ENCODE measurements around the gene TMEM244.
"Not testable (repeated sequence)": the region's sequence is repeated elsewhere in the genome, so short reads cannot be mapped to it uniquely, and the experiment has no call there.

The TMEM244 gene

GRCh38 chr6:129866688-129867087 is 5.6 kb upstream of the TMEM244 start:
- DNase-seq (ENCODE audit: low spot score), result no peak

GRCh38 chr6:129866256-129866655 is 5.1 kb upstream of the TMEM244 start:
- no peak for DNase-seq (ENCODE audit: low spot score)

- no peak for DNase-seq (ENCODE audit: low spot score)
Observed at GRCh38 chr6:129865013-129865412, 3.9 kb upstream of the TMEM244 start.

GRCh38 chr6:129863664-129864063 is 2.5 kb upstream of the TMEM244 start:
- no peak for DNase-seq (ENCODE audit: low spot score)

- DNase-seq (ENCODE audit: low spot score), result no peak
Observed at GRCh38 chr6:129859524-129859923, 1.6 kb downstream of the TMEM244 start.

- no peak for DNase-seq (ENCODE audit: low spot score)
Observed at GRCh38 chr6:129857838-129858237, 3.3 kb downstream of the TMEM244 start.

GRCh38 chr6:129853996-129854711 is 7.0 kb downstream of the TMEM244 start:
- DNase-seq (ENCODE audit: low spot score), result no peak

- no peak for DNase-seq (ENCODE audit: low spot score)
Observed at GRCh38 chr6:129852257-129852858, 8.8 kb downstream of the TMEM244 start.

- no peak for DNase-seq (ENCODE audit: low spot score)
Observed at GRCh38 chr6:129849456-129849855, 11.7 kb downstream of the TMEM244 start.

- no peak for DNase-seq (ENCODE audit: low spot score)
Observed at GRCh38 chr6:129846761-129847160, 14.4 kb downstream of the TMEM244 start.

- DNase-seq (ENCODE audit: low spot score), result no peak
Observed at GRCh38 chr6:129845696-129846095, 15.4 kb downstream of the TMEM244 start.

GRCh38 chr6:129844118-129844891 is 16.8 kb downstream of the TMEM244 start:
- no peak for DNase-seq (ENCODE audit: low spot score)

- DNase-seq (ENCODE audit: low spot score), result no peak
Observed at GRCh38 chr6:129843573-129843972, 17.5 kb downstream of the TMEM244 start.

- no peak for DNase-seq (ENCODE audit: low spot score)
Observed at GRCh38 chr6:129842881-129843409, 18.2 kb downstream of the TMEM244 start.

- no peak for DNase-seq (ENCODE audit: low spot score)
Observed at GRCh38 chr6:129842137-129842536, 19.0 kb downstream of the TMEM244 start.

GRCh38 chr6:129839562-129839961 is 21.6 kb downstream of the TMEM244 start:
- DNase-seq (ENCODE audit: low spot score), result not testable (repeated sequence)

- DNase-seq (ENCODE audit: low spot score), result no peak
Observed at GRCh38 chr6:129835691-129836090, 25.4 kb downstream of the TMEM244 start.

GRCh38 chr6:129832299-129832698 is 28.8 kb downstream of the TMEM244 start:
- no peak for DNase-seq (ENCODE audit: low spot score)

- no peak for DNase-seq (ENCODE audit: low spot score)
Observed at GRCh38 chr6:129828229-129828628, 32.9 kb downstream of the TMEM244 start.

- no peak for DNase-seq (ENCODE audit: low spot score)
Observed at GRCh38 chr6:129818251-129818650, 42.9 kb downstream of the TMEM244 start.

GRCh38 chr6:129817821-129818220 is 43.3 kb downstream of the TMEM244 start:
- no peak for DNase-seq (ENCODE audit: low spot score)

GRCh38 chr6:129817332-129817731 is 43.8 kb downstream of the TMEM244 start:
- DNase-seq (ENCODE audit: low spot score), result no peak

Measured in HuH-7 (cell line).